ENCODE data around the gene PEX19.

Gene PEX19

GRCh38 chr1:160322831-160323230 is 37.9 kb upstream of the PEX19 start:
- TF ChIP-seq CTCF (IDR thresholded peaks at IDR 0.05; ENCODE audit: control extremely low read depth, extremely low read depth, low read depth, missing control alignments), result no peak
- ChIA-PET CTCF (interaction anchor here (0.9 to 1.6 kb wide), 3 partner anchors 10 to 16 kb away, joined by 3 to 5 read pairs (median 4); no protein-coding TSS in a partner anchor), POLR2A (no interaction called here)
- DNase-seq (ENCODE audit: extremely low spot score), result no peak

- POLR2A ChIA-PET, result no interaction called here
- CTCF ChIA-PET, result interaction anchor here (1.0 to 1.4 kb wide), 3 partner anchors 12 to 96 kb away, joined by 3 to 7 read pairs (median 5); no protein-coding TSS in a partner anchor
- TF ChIP-seq CTCF (IDR thresholded peaks at IDR 0.05; ENCODE audit: control extremely low read depth, extremely low read depth, low read depth, missing control alignments), result no peak
- DNase-seq (ENCODE audit: extremely low spot score), result no peak
Observed at GRCh38 chr1:160315359-160315758, 30.4 kb upstream of the PEX19 start.

GRCh38 chr1:160309571-160309970 is 24.6 kb upstream of the PEX19 start:
- CTCF ChIA-PET, result no interaction called here
- no peak for DNase-seq (ENCODE audit: extremely low spot score)

GRCh38 chr1:160309185-160309557 is 24.2 kb upstream of the PEX19 start:
- ChIA-PET CTCF (interaction anchor here (4.0 kb wide), 1 partner anchor 18 kb away, joined by 30 read pairs; no protein-coding TSS in a partner anchor), POLR2A (no interaction called here)
- no peak for DNase-seq (ENCODE audit: extremely low spot score)
- no peak for TF ChIP-seq CTCF (IDR thresholded peaks at IDR 0.05; ENCODE audit: control extremely low read depth, extremely low read depth, low read depth, missing control alignments)

More at GRCh38 chr1:160309571-160309970, 24.6 kb upstream of the PEX19 start:
- TF ChIP-seq CTCF (IDR thresholded peaks at IDR 0.05; ENCODE audit: control extremely low read depth, extremely low read depth, low read depth, missing control alignments), result no peak
- POLR2A ChIA-PET, result no interaction called here

GRCh38 chr1:160308451-160309184 is 23.7 kb upstream of the PEX19 start:
- no peak for TF ChIP-seq CTCF (IDR thresholded peaks at IDR 0.05; ENCODE audit: control extremely low read depth, extremely low read depth, low read depth, missing control alignments)
- POLR2A ChIA-PET, result interaction anchor here (1.0 kb wide), 1 partner anchor 10 kb away, joined by 4 read pairs; no protein-coding TSS in a partner anchor
- CTCF ChIA-PET, result interaction anchor here (1.6 to 4.0 kb wide), 2 partner anchors 17 to 24 kb away, joined by 3 to 30 read pairs; partner anchors contain the start of gene PEX19
- no peak for DNase-seq (ENCODE audit: extremely low spot score)

- TF ChIP-seq CTCF (IDR thresholded peaks at IDR 0.05; ENCODE audit: control extremely low read depth, extremely low read depth, low read depth, missing control alignments), result no peak
- ChIA-PET CTCF (interaction anchor here (0.9 to 4.0 kb wide), 3 partner anchors 16 to 23 kb away, joined by 3 to 30 read pairs (median 3); partner anchors contain the start of gene PEX19), POLR2A (interaction anchor here (0.7 to 1.0 kb wide), 2 partner anchors 9 to 74 kb away, joined by 3 to 4 read pairs; no protein-coding TSS in a partner anchor)
- DNase-seq (ENCODE audit: extremely low spot score), result no peak
Observed at GRCh38 chr1:160307118-160307791, 22.3 kb upstream of the PEX19 start.

All from GM10248 (cell line).